ENCODE measurements around the gene EPB41L2.
A peak's percentile ranks its signal among the peaks of the same experiment; 100 is the strongest.
"Not testable (repeated sequence)": the region's sequence is repeated elsewhere in the genome, so short reads cannot be mapped to it uniquely, and the experiment has no call there.

Gene EPB41L2

GRCh38 chr6:131063028-131063763, at the start of gene EPB41L2:
TSS of gene EPB41L2 (minus strand) at chr6:131063245. CDS start at chr6:130956485, 106,760 bp downstream.
- peak; percentile 39 to 94 (median 81) for DNase-seq

GRCh38 chr6:131112249-131112648, 49.2 kb upstream of the EPB41L2 start:
- no peak for DNase-seq

- DNase-seq, result no peak
Measured at GRCh38 chr6:131107151-131107550, 44.1 kb upstream of the EPB41L2 start.

- no peak for DNase-seq
Measured at GRCh38 chr6:131103901-131104300, 40.9 kb upstream of the EPB41L2 start.

GRCh38 chr6:131103296-131103695, 40.3 kb upstream of the EPB41L2 start:
- DNase-seq, result no peak

- DNase-seq, result no peak
Measured at GRCh38 chr6:131101911-131102680, 39.1 kb upstream of the EPB41L2 start.

- no peak for DNase-seq
Measured at GRCh38 chr6:131096786-131097185, 33.7 kb upstream of the EPB41L2 start.

GRCh38 chr6:131093334-131093733, 30.3 kb upstream of the EPB41L2 start:
- DNase-seq, result no peak

- not testable (repeated sequence) for DNase-seq
Measured at GRCh38 chr6:131091944-131092343, 28.9 kb upstream of the EPB41L2 start.

GRCh38 chr6:131090339-131090738, 27.3 kb upstream of the EPB41L2 start:
- not testable (repeated sequence) for DNase-seq

GRCh38 chr6:131084982-131085381, 21.9 kb upstream of the EPB41L2 start:
- no peak for DNase-seq

GRCh38 chr6:131083687-131084086, 20.6 kb upstream of the EPB41L2 start:
- DNase-seq, result no peak

- DNase-seq, result no peak
Measured at GRCh38 chr6:131082335-131082734, 19.3 kb upstream of the EPB41L2 start.

- no peak for DNase-seq
Measured at GRCh38 chr6:131080084-131080483, 17.0 kb upstream of the EPB41L2 start.

- no peak for DNase-seq
Measured at GRCh38 chr6:131073577-131073976, 10.5 kb upstream of the EPB41L2 start.

- DNase-seq, result no peak
Measured at GRCh38 chr6:131070061-131070460, 7.0 kb upstream of the EPB41L2 start.

- no peak for DNase-seq
Measured at GRCh38 chr6:131068165-131068564, 5.1 kb upstream of the EPB41L2 start.

GRCh38 chr6:131067521-131067920, 4.5 kb upstream of the EPB41L2 start:
- DNase-seq, result no peak

- DNase-seq, result no peak
Measured at GRCh38 chr6:131065824-131066171, 2.8 kb upstream of the EPB41L2 start.

GRCh38 chr6:131065112-131065823, 2.2 kb upstream of the EPB41L2 start:
- DNase-seq, result no peak

- peak in 1 of 56 donors; percentile 11 for DNase-seq
Measured at GRCh38 chr6:131063764-131064272, 773 bp upstream of the EPB41L2 start.
